ENCODE measurements around the gene RBM24. TPM values are rescaled to one million over a fixed set of nuclear protein-coding genes. Genes with fewer than 3 reads are reported as not detected.

Gene RBM24
- total RNA-seq, 3 donors from 2014 or later (not counting 1 experiment from before 2014, with no cell fraction given) = not detected

- no peak overlapping the region for H3K4me3 Mint-ChIP-seq
- peaks cover 47 to 76% of the 10 kb centered on the region in 2 donors for H3K27me3 Mint-ChIP-seq (ENCODE audit: low read depth in 2 of 2)
- DNase-seq (no peak), ATAC-seq (peak in 1 of 3 donors; percentile 53)
- Histone ChIP-seq H3K9me3 (ENCODE audit: control insufficient read depth, insufficient read depth, low read length) (no peaks in the 10 kb centered on the region), H3K4me1 (ENCODE audit: control insufficient read depth, insufficient read depth, low read length) (peaks cover 10% of the 10 kb centered on the region), H3K27me3 (ENCODE audit: control insufficient read depth, insufficient read depth, low read length) (peaks cover 26% of the 10 kb centered on the region), H3K4me3 (ENCODE audit: low read length) (no peak overlapping the region), H3K36me3 (ENCODE audit: control insufficient read depth, insufficient read depth, low read length) (no peaks in the 10 kb centered on the region), H3K27ac (ENCODE audit: low read length) (no peak overlapping the region)
- H3K9me3 Mint-ChIP-seq = no peaks in the 10 kb centered on the region
- peaks cover 5 to 11% of the 10 kb centered on the region in 2 donors for H3K4me1 Mint-ChIP-seq
- intact Hi-C loops (cut with micrococcal nuclease) = no loop called here
- no peak for TF ChIP-seq CTCF (IDR thresholded peaks at IDR 0.05)
- H3K27ac Mint-ChIP-seq = no peak overlapping the region
- no peaks in the 10 kb centered on the region for H3K36me3 Mint-ChIP-seq
- WGBS (ENCODE audit: insufficient coverage) = 5% methylated on average over 55 of the region's 55 CpGs
These were observed 540 bp upstream of the RBM24 start for GRCh38 chr6:17280552-17281090.

GRCh38 chr6:17281497-17282481, 628 bp downstream of the RBM24 start:
- peaks cover 55 to 83% of the 10 kb centered on the region in 2 donors for H3K27me3 Mint-ChIP-seq (ENCODE audit: low read depth in 2 of 2)
- Histone ChIP-seq H3K9me3 (ENCODE audit: control insufficient read depth, insufficient read depth, low read length) (no peaks in the 10 kb centered on the region), H3K4me3 (ENCODE audit: low read length) (no peak overlapping the region), H3K27ac (ENCODE audit: low read length) (no peak overlapping the region), H3K27me3 (ENCODE audit: control insufficient read depth, insufficient read depth, low read length) (peaks cover 29% of the 10 kb centered on the region), H3K36me3 (ENCODE audit: control insufficient read depth, insufficient read depth, low read length) (no peaks in the 10 kb centered on the region), H3K4me1 (ENCODE audit: control insufficient read depth, insufficient read depth, low read length) (peaks cover 10% of the 10 kb centered on the region)
- H3K36me3 Mint-ChIP-seq = no peaks in the 10 kb centered on the region
- H3K4me3 Mint-ChIP-seq = peak overlapping the region; percentile 80
- 6% methylated on average over 76 of the region's 77 CpGs for WGBS (ENCODE audit: insufficient coverage)
- TF ChIP-seq CTCF (IDR thresholded peaks at IDR 0.05) = no peak
- intact Hi-C loops (cut with micrococcal nuclease) = no loop called here
- ATAC-seq (peak in 1 of 3 donors; percentile 17), DNase-seq (no peak)
- H3K9me3 Mint-ChIP-seq = no peaks in the 10 kb centered on the region
- H3K4me1 Mint-ChIP-seq = peaks cover 5 to 11% of the 10 kb centered on the region in 2 donors
- no peak overlapping the region for H3K27ac Mint-ChIP-seq

GRCh38 chr6:17283074-17283473, 1.9 kb downstream of the RBM24 start:
- ATAC-seq = no peak

More at GRCh38 chr6:17283074-17283473, 1.9 kb downstream of the RBM24 start:
- H3K27me3 ChIP-seq (ENCODE audit: control insufficient read depth, insufficient read depth, low read length) = peaks cover 29% of the 10 kb centered on the region
- H3K36me3 ChIP-seq (ENCODE audit: control insufficient read depth, insufficient read depth, low read length) = no peaks in the 10 kb centered on the region
- intact Hi-C loops (cut with micrococcal nuclease) = no loop called here
- Mint-ChIP-seq H3K27me3 (ENCODE audit: low read depth in 2 of 2) (peaks cover 46 to 75% of the 10 kb centered on the region in 2 donors), H3K27ac (no peak overlapping the region), H3K4me1 (peaks cover 5 to 11% of the 10 kb centered on the region in 2 donors), H3K36me3 (no peaks in the 10 kb centered on the region), H3K4me3 (no peak overlapping the region), H3K9me3 (no peaks in the 10 kb centered on the region)
- H3K27ac ChIP-seq (ENCODE audit: low read length) = no peak overlapping the region
- H3K4me3 ChIP-seq (ENCODE audit: low read length) = no peak overlapping the region
- WGBS (ENCODE audit: insufficient coverage) = 98% methylated on average over 4 of the region's 4 CpGs
- H3K4me1 ChIP-seq (ENCODE audit: control insufficient read depth, insufficient read depth, low read length) = peaks cover 10% of the 10 kb centered on the region
- no peak for DNase-seq
- no peaks in the 10 kb centered on the region for H3K9me3 ChIP-seq (ENCODE audit: control insufficient read depth, insufficient read depth, low read length)
- TF ChIP-seq CTCF (IDR thresholded peaks at IDR 0.05) = no peak
